ENCODE data around the gene DPAGT1. TPM values are rescaled to one million over a fixed set of nuclear protein-coding genes. Genes with fewer than 3 reads are reported as not detected.
"Not testable (repeated sequence)": the region's sequence is repeated elsewhere in the genome, so short reads cannot be mapped to it uniquely, and the experiment has no call there.

Gene DPAGT1
- total RNA-seq, 2 experiments from 2014 or later: 31.7 to 83.4 TPM

GRCh38 chr11:119106564-119107537 is 5.2 kb upstream of the DPAGT1 start, which contains the start of gene C2CD2L:
Gene C2CD2L (plus strand): TSS chr11:119107344. CDS start chr11:119107742, 398 bp downstream.
- ChIA-PET CTCF (ENCODE audit: unreplicated experiment) (interaction anchor here (0.5 to 1.0 kb wide), 6 partner anchors 9 to 254 kb away, joined by 3 to 5 read pairs (median 3); no protein-coding TSS in a partner anchor), POLR2A (interaction anchor here (0.6 to 4.0 kb wide), 17 partner anchors 9 to 255 kb away, joined by 3 to 41 read pairs (median 3); partner anchors contain the start of genes HINFP and HMBS)
- Histone ChIP-seq H3K4me2 (ENCODE audit: low read length) (peak within 1 kb of the TSS; percentile 99), H2AFZ (ENCODE audit: low read length) (peak within 1 kb of the TSS; percentile 79), H3K9me3 (ENCODE audit: low read length) (no peaks in the 10 kb centered on the region), H3K4me1 (ENCODE audit: insufficient read depth, low read length, poor library complexity, severe bottlenecking) (peaks cover 31% of the 10 kb centered on the region), H3K9me2 (ENCODE audit: insufficient read depth, low read length) (no peaks in the 10 kb centered on the region), H3K27ac (ENCODE audit: low read depth, low read length, poor library complexity, severe bottlenecking) (peak within 1 kb of the TSS; percentile 52), H3K79me2 (ENCODE audit: insufficient read depth, low read depth, low read length) (peaks cover 6% of the 10 kb centered on the region; the same call in 1 of the 2 replicates), H4K20me1 (ENCODE audit: insufficient read depth, low read length) (no peaks in the 10 kb centered on the region), H3K36me3 (ENCODE audit: insufficient read depth, low read length) (peaks cover 7% of the 10 kb centered on the region; the same call in 1 of the 2 replicates), H3K4me3 (ENCODE audit: low read depth, low read length, poor library complexity, severe bottlenecking) (peak within 1 kb of the TSS; percentile 93)
- TF ChIP-seq EZH2phosphoT487 (IDR thresholded peaks at IDR 0.05; ENCODE audit: borderline replicate concordance, low read depth, low read length): no peak
- no peak for TF ChIP-seq CTCF (conservative IDR thresholded peaks at IDR 0.05; ENCODE audit: low read length)
- BruUV-seq (replicated peaks): TSS peak; percentile 71
- intact Hi-C loops (cut with micrococcal nuclease; ENCODE audit: unreplicated experiment): no loop called here
- DNase-seq (ENCODE audit: low spot score): peak; percentile 92

GRCh38 chr11:119103793-119104192 is 2.1 kb upstream of the DPAGT1 start:
- Histone ChIP-seq H3K4me2 (ENCODE audit: low read length) (peak overlapping the region; percentile 100), H3K27ac (ENCODE audit: low read depth, low read length, poor library complexity, severe bottlenecking) (no peak overlapping the region), H3K4me3 (ENCODE audit: low read depth, low read length, poor library complexity, severe bottlenecking) (no peak overlapping the region), H3K79me2 (ENCODE audit: insufficient read depth, low read depth, low read length) (peaks cover 24% of the 10 kb centered on the region), H3K9me2 (ENCODE audit: insufficient read depth, low read length) (no peaks in the 10 kb centered on the region), H3K9me3 (ENCODE audit: low read length) (no peaks in the 10 kb centered on the region), H4K20me1 (ENCODE audit: insufficient read depth, low read length) (no peaks in the 10 kb centered on the region), H3K4me1 (ENCODE audit: insufficient read depth, low read length, poor library complexity, severe bottlenecking) (peaks cover 36% of the 10 kb centered on the region), H3K36me3 (ENCODE audit: insufficient read depth, low read length) (peaks cover 2% of the 10 kb centered on the region), H2AFZ (ENCODE audit: low read length) (no peak overlapping the region)
- no peak for DNase-seq (ENCODE audit: low spot score)
- BruUV-seq (replicated peaks): no TSS peak
- intact Hi-C loops (cut with micrococcal nuclease; ENCODE audit: unreplicated experiment): loop anchor here (2.0 to 5.0 kb wide), 4 partner anchors 47 to 219 kb away; partner anchors contain the start of genes HYOU1, RPS25 and TRAPPC4
- no peak for TF ChIP-seq EZH2phosphoT487 (IDR thresholded peaks at IDR 0.05; ENCODE audit: borderline replicate concordance, low read depth, low read length)
- peak; percentile 51 for TF ChIP-seq CTCF (conservative IDR thresholded peaks at IDR 0.05; ENCODE audit: low read length)
- CTCF ChIA-PET (ENCODE audit: unreplicated experiment): no interaction called here
- POLR2A ChIA-PET: interaction anchor here (0.6 kb wide), 2 partner anchors 19 to 23 kb away, joined by 4 to 7 read pairs; no protein-coding TSS in a partner anchor

GRCh38 chr11:119103161-119103664 is 1.6 kb upstream of the DPAGT1 start:
- Histone ChIP-seq H2AFZ (ENCODE audit: low read length) (peak overlapping the region; percentile 84; the same call in 1 of the 2 replicates), H3K4me2 (ENCODE audit: low read length) (peak overlapping the region; percentile 100), H3K4me1 (ENCODE audit: insufficient read depth, low read length, poor library complexity, severe bottlenecking) (peaks cover 36% of the 10 kb centered on the region), H3K27ac (ENCODE audit: low read depth, low read length, poor library complexity, severe bottlenecking) (peak overlapping the region; percentile 86), H3K79me2 (ENCODE audit: insufficient read depth, low read depth, low read length) (peaks cover 20% of the 10 kb centered on the region), H3K4me3 (ENCODE audit: low read depth, low read length, poor library complexity, severe bottlenecking) (peak overlapping the region; percentile 88)
- H3K9me2 ChIP-seq (ENCODE audit: insufficient read depth, low read length); BruUV-seq (replicated peaks); CTCF ChIA-PET (ENCODE audit: unreplicated experiment); H4K20me1 ChIP-seq (ENCODE audit: insufficient read depth, low read length); DNase-seq (ENCODE audit: low spot score); H3K36me3 ChIP-seq (ENCODE audit: insufficient read depth, low read length); H3K9me3 ChIP-seq (ENCODE audit: low read length): not testable (repeated sequence)
- POLR2A ChIA-PET: interaction anchor here (0.6 to 1.8 kb wide), 6 partner anchors 18 to 217 kb away, joined by 3 to 8 read pairs (median 6); partner anchors contain the start of genes HMBS, HYOU1 and VPS11
- intact Hi-C loops (cut with micrococcal nuclease; ENCODE audit: unreplicated experiment): loop anchor here (2.0 to 5.0 kb wide), 4 partner anchors 46 to 219 kb away; partner anchors contain the start of genes HYOU1, RPS25 and TRAPPC4
